Panc1 (cell line): ENCODE measurements around the gene ATP5MC2. TPM values are rescaled to one million over a fixed set of nuclear protein-coding genes. Genes with fewer than 3 reads are reported as not detected.

Source experiments
- ATAC-seq: fragments of 200-7000 bp; cut with Tn5 transposase; 2 replicates; pipeline ENCODE4 v1.9.1; 2020; ENCODE audit warnings: mild to moderate bottlenecking, moderate library complexity
- BruUV-seq: library from RNA; stranded (reverse); fragments of 400-500 nt; replicated peaks from 2 replicates; lab custom pipeline; 2021; lab: Mats Ljungman, UMichigan
- CTCF ChIA-PET: fragments of 300-600 bp; sonication (Branson Sonifier 250); formaldehyde crosslinking; loops from one replicate; lab custom pipeline; 2022; ENCODE audit warnings: antibody characterized with exemption; lab: Charles Lee
- POLR2A ChIA-PET: fragments of 300-600 bp; sonication (Branson Sonifier 250); formaldehyde crosslinking; loops from one replicate; lab custom pipeline; 2022; ENCODE audit warnings: antibody characterized with exemption; lab: Charles Lee
- DNase-seq: peaks from one replicate; pipeline ENCODE4 v3.0.0-alpha.2; 2010; ENCODE audit warnings: low read depth, low spot score
- H3K27ac ChIP-seq: 2 replicates; pipeline ENCODE4 v1.5.1; 2011; ENCODE audit warnings: mild to moderate bottlenecking, low read length, inconsistent platforms
- H3K27me3 ChIP-seq: fragments of 200-500 bp; sonication (Bioruptor generic); 2 replicates; pipeline ENCODE4 v1.6.0; 2014; ENCODE audit warnings: low read length, inconsistent platforms; ENCODE audit not compliant: control insufficient read depth, insufficient read depth
- H3K36me3 ChIP-seq: fragments of 200-500 bp; sonication (Bioruptor generic); 2 replicates; pipeline ENCODE4 v1.5.1; 2014; ENCODE audit warnings: inconsistent platforms, mild to moderate bottlenecking, low read length, moderate library complexity; ENCODE audit not compliant: control insufficient read depth, insufficient read depth
- H3K4me1 ChIP-seq: 2 replicates; pipeline ENCODE4 v1.5.1; 2011; ENCODE audit warnings: inconsistent platforms, mild to moderate bottlenecking, low read length, moderate library complexity; ENCODE audit not compliant: control insufficient read depth, insufficient read depth
- H3K4me3 ChIP-seq, 2 experiments: 2 replicates each; pipeline ENCODE4 v1.5.1; 2011 to 2012; ENCODE audit warnings: low read depth in 2 of 2, low read length in 2 of 2, mild to moderate bottlenecking in 2 of 2, inconsistent platforms in 1 of 2, moderate library complexity in 1 of 2
- H3K9me3 ChIP-seq: fragments of 200-500 bp; sonication (Bioruptor generic); 2 replicates; pipeline ENCODE4 v1.5.1; 2014; ENCODE audit warnings: low read depth, mild to moderate bottlenecking, inconsistent platforms, low read length, moderate library complexity; ENCODE audit not compliant: control insufficient read depth, insufficient read depth
- POLR2AphosphoS5 ChIP-seq: IDR thresholded peaks from 2 replicates; pipeline ENCODE4 v1.6.1; 2012; ENCODE audit warnings: mild to moderate bottlenecking, low read depth, low read length, moderate library complexity
- SIN3A ChIP-seq: IDR thresholded peaks from 2 replicates; pipeline ENCODE4 v1.6.1; 2012; ENCODE audit warnings: low read depth, mild to moderate bottlenecking, low read length, moderate library complexity, borderline replicate concordance; ENCODE audit not compliant: insufficient read depth
- TCF7L2 ChIP-seq: IDR thresholded peaks from 2 replicates; pipeline ENCODE4 v1.6.1; 2011; ENCODE audit warnings: mild to moderate bottlenecking, low read depth, low read length, inconsistent platforms
- in situ Hi-C: cut with HindIII; loops from 2 replicates; pipeline ENCODE4 v1.10.0; 2016; ENCODE audit warnings: low sequenced_read_pairs, low pct_unique_long_range_greater_than_20kb
- intact Hi-C: fragments of 100-400 bp; cut with micrococcal nuclease; formaldehyde crosslinking; loops from one replicate; pipeline ENCODE4 v1.10.0; 2022; ENCODE audit not compliant: unreplicated experiment
- total RNA-seq: library from RNA; stranded (reverse); gene quantifications from one replicate; pipeline ENCODE4 v1.2.1, GENCODE V29; 2021; ENCODE audit not compliant: unreplicated experiment
- TF ChIP-seq, protein P1 (sequence below), 2 experiments: IDR thresholded peaks; 2 replicates each; pipeline ENCODE4 v1.6.1; 2011 to 2012; ENCODE audit warnings: low read depth in 2 of 2, control low read depth in 1 of 2, low read length in 1 of 2, mild to moderate bottlenecking in 1 of 2, moderate library complexity in 1 of 2; ENCODE audit not compliant: insufficient read depth in 1 of 2
- TF ChIP-seq, protein P2 (sequence below): fragments of 450-650 bp; IDR thresholded peaks from 2 replicates; pipeline ENCODE4 v1.5.1; 2017; ENCODE audit warnings: mild to moderate bottlenecking

The ATP5MC2 gene
- total RNA-seq, 1 experiment from 2014 or later = 290 TPM

DNA sequence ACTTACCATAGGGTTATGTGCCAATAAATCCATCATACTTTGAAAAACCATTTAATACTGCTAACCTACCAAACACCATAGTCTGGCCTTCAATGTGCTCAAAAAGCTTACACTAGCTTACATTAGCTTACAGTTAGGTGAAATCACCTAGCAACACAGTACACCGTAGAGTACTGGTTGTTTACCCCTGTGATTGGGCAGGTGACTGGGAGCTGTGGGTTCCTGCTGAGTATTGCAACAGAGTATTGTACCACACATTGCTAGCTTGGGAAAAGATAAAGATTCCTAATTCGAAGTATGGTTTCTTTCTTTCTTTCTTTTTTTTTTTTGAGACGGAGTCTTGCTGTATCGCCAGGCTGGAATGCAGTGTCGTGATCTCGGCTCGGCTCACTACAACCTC lies 5.6 kb downstream of the ATP5MC2 start:
- ATAC-seq = no peak
- in situ Hi-C loops = no loop called here
- no TSS peak for BruUV-seq

DNA sequence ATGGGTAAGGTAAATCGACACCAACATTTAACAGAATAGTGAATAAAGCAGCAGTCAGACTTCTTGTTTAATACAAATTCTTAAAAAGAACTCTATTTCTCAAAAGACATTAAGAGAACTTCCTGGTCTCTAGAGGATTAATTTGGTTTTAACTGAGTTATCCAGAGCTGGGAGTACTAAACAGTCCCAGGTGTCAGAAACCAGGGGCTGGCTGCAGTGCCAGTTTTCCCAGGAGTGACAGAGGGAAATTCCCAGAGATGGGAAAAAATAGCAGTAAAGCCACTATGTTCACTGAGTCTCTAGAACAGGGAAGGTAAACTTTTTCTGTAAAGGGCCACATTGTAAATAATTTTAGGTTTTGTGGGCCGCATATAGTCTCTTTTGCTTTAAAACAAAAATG lies 8.8 kb downstream of the ATP5MC2 start:
- BruUV-seq = no TSS peak
- TF ChIP-seq, protein P1, sequence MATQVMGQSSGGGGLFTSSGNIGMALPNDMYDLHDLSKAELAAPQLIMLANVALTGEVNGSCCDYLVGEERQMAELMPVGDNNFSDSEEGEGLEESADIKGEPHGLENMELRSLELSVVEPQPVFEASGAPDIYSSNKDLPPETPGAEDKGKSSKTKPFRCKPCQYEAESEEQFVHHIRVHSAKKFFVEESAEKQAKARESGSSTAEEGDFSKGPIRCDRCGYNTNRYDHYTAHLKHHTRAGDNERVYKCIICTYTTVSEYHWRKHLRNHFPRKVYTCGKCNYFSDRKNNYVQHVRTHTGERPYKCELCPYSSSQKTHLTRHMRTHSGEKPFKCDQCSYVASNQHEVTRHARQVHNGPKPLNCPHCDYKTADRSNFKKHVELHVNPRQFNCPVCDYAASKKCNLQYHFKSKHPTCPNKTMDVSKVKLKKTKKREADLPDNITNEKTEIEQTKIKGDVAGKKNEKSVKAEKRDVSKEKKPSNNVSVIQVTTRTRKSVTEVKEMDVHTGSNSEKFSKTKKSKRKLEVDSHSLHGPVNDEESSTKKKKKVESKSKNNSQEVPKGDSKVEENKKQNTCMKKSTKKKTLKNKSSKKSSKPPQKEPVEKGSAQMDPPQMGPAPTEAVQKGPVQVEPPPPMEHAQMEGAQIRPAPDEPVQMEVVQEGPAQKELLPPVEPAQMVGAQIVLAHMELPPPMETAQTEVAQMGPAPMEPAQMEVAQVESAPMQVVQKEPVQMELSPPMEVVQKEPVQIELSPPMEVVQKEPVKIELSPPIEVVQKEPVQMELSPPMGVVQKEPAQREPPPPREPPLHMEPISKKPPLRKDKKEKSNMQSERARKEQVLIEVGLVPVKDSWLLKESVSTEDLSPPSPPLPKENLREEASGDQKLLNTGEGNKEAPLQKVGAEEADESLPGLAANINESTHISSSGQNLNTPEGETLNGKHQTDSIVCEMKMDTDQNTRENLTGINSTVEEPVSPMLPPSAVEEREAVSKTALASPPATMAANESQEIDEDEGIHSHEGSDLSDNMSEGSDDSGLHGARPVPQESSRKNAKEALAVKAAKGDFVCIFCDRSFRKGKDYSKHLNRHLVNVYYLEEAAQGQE (IDR thresholded peaks at IDR 0.05; ENCODE audit: insufficient read depth in 1 of 2, low read depth in 2 of 2, low read length in 1 of 2) = no peak
- TF ChIP-seq, protein P2, sequence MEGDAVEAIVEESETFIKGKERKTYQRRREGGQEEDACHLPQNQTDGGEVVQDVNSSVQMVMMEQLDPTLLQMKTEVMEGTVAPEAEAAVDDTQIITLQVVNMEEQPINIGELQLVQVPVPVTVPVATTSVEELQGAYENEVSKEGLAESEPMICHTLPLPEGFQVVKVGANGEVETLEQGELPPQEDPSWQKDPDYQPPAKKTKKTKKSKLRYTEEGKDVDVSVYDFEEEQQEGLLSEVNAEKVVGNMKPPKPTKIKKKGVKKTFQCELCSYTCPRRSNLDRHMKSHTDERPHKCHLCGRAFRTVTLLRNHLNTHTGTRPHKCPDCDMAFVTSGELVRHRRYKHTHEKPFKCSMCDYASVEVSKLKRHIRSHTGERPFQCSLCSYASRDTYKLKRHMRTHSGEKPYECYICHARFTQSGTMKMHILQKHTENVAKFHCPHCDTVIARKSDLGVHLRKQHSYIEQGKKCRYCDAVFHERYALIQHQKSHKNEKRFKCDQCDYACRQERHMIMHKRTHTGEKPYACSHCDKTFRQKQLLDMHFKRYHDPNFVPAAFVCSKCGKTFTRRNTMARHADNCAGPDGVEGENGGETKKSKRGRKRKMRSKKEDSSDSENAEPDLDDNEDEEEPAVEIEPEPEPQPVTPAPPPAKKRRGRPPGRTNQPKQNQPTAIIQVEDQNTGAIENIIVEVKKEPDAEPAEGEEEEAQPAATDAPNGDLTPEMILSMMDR = no peak
- TF ChIP-seq POLR2AphosphoS5 (no peak), SIN3A (no peak), TCF7L2 (no peak)
- Histone ChIP-seq H3K4me3 (no peak overlapping the region), H3K27me3 (no peaks in the 10 kb centered on the region), H3K27ac (no peak overlapping the region), H3K9me3 (no peaks in the 10 kb centered on the region), H3K4me1 (no peaks in the 10 kb centered on the region), H3K36me3 (peaks cover 13% of the 10 kb centered on the region)
- DNase-seq = no peak
- POLR2A ChIA-PET = interaction anchor here (0.6 kb wide), 1 partner anchor 33 kb away, joined by 4 read pairs; no protein-coding TSS in a partner anchor
- ATAC-seq = no peak
- CTCF ChIA-PET = no interaction called here
- intact Hi-C loops (no loop called here), in situ Hi-C loops (no loop called here)

More for the DNA sequence above, 5.6 kb downstream of the ATP5MC2 start:
- Histone ChIP-seq H3K9me3 (no peaks in the 10 kb centered on the region), H3K4me1 (peaks cover 4% of the 10 kb centered on the region), H3K4me3 (no peak overlapping the region), H3K27ac (no peak overlapping the region; the same call in 1 of the 2 replicates), H3K27me3 (no peaks in the 10 kb centered on the region), H3K36me3 (peaks cover 13% of the 10 kb centered on the region)
- intact Hi-C loops = no loop called here
- TF ChIP-seq SIN3A = no peak
- TF ChIP-seq, protein P1 (IDR thresholded peaks at IDR 0.05; ENCODE audit: insufficient read depth in 1 of 2, low read depth in 2 of 2, low read length in 1 of 2) = no peak
- TF ChIP-seq, protein P2 = no peak
- no peak for TF ChIP-seq POLR2AphosphoS5
- TF ChIP-seq TCF7L2 = no peak
- CTCF ChIA-PET = interaction anchor here (0.6 kb wide), 1 partner anchor 13 kb away, joined by 10 read pairs; no protein-coding TSS in a partner anchor
- POLR2A ChIA-PET = interaction anchor here (0.6 kb wide), 1 partner anchor 65 kb away, joined by 3 read pairs; no protein-coding TSS in a partner anchor
- DNase-seq = no peak
